K562 (cell line): ENCODE measurements around the gene SCP2.

Source experiments
- ATF7 ChIP-seq: fragments of 450-650 bp; IDR thresholded peaks from 2 replicates; pipeline ENCODE4 v1.7.1; 2014; ENCODE audit warnings: mild to moderate bottlenecking, moderate library complexity
- BCL6 ChIP-seq: fragments of 250-450 bp; sonication (Bioruptor Pico); IDR thresholded peaks from 2 replicates; pipeline ENCODE4 v1.4.0; 2020
- CTBP1 ChIP-seq: fragments of 450-650 bp; IDR thresholded peaks from 2 replicates; pipeline ENCODE4 v1.6.1; 2016; ENCODE audit warnings: borderline replicate concordance
- CTCF ChIP-seq, 3 experiments: IDR thresholded peaks in 2 of 3; conservative IDR thresholded peaks in 1 of 3; 2 replicates each; pipeline ENCODE4 v1.5.1; 2011 to 2012; ENCODE audit warnings: low read length in 3 of 3, mild to moderate bottlenecking in 3 of 3, control low read depth in 2 of 3, improper control_type of control experiment in 1 of 3, inconsistent platforms in 1 of 3, low read depth in 1 of 3, mixed read lengths in 1 of 3, moderate library complexity in 1 of 3; ENCODE audit not compliant: insufficient read depth in 2 of 3
- EP300 ChIP-seq: IDR thresholded peaks from 2 replicates; pipeline ENCODE4 v1.6.1; 2012; ENCODE audit warnings: low read length, improper control_type of control experiment
- ETV6 ChIP-seq, 3 experiments: fragments of 150-350 bp in 1 of 3; sonication (generic) in 1 of 3; formaldehyde crosslinking in 1 of 3; IDR thresholded peaks; 2 replicates each; pipeline versions ENCODE4 v1.6.1 to v1.8.0; 2014 to 2022; ENCODE audit warnings: borderline replicate concordance in 2 of 3, low read depth in 2 of 3, antibody characterized with exemption in 1 of 3, low read length in 1 of 3, mild to moderate bottlenecking in 1 of 3, missing genetic modification reagents in 1 of 3
- KAT8 ChIP-seq: fragments of 450-650 bp; IDR thresholded peaks from 2 replicates; pipeline ENCODE4 v1.6.1; 2016; ENCODE audit warnings: low read depth, mild to moderate bottlenecking
- MXI1 ChIP-seq: IDR thresholded peaks from 2 replicates; pipeline ENCODE4 v1.6.1; 2011; ENCODE audit warnings: low read depth, mild to moderate bottlenecking, improper control_type of control experiment, low read length
- NR1H2 ChIP-seq: sonication (generic); formaldehyde crosslinking; IDR thresholded peaks from 2 replicates; pipeline ENCODE4 v1.4.0; 2020; ENCODE audit warnings: mild to moderate bottlenecking, missing genetic modification reagents
- REST ChIP-seq, 2 experiments: fragments of 450-650 bp; formaldehyde crosslinking in 1 of 2; IDR thresholded peaks; 2 replicates each; pipeline versions ENCODE4 v1.4.0 to v1.6.1; 2014 to 2020; ENCODE audit warnings: mild to moderate bottlenecking in 2 of 2, borderline replicate concordance in 1 of 2, low read depth in 1 of 2
- YY1 ChIP-seq, 3 experiments: IDR thresholded peaks; 2 replicates each; pipeline ENCODE4 v1.6.1; 2011; ENCODE audit warnings: low read length in 2 of 3, mild to moderate bottlenecking in 2 of 3, moderate library complexity in 2 of 3, borderline replicate concordance in 1 of 3, control low read depth in 1 of 3, low read depth in 1 of 3; ENCODE audit not compliant: insufficient read depth in 3 of 3, insufficient replicate concordance in 2 of 3, control insufficient read depth in 1 of 3, insufficient read length in 1 of 3; ENCODE audit errors: extremely low read depth in 1 of 3

DNA sequence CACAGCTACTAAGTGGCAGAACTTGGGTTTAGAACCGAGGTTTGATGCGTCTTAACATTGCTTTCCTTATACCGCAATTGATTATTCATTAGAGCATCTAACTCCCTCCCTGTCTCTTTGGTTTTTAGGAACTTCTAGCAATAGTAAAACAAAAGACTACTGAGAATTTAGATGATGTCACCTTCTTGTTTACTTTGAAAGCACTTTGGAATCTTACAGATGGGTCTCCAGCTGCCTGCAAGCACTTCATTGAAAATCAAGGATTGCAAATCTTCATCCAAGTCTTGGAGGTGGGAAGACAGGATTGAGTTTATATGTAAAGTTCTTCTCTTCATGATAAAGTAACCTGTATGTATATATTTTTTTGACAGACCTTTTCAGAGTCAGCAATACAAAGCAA lies 49.5 kb upstream of the SCP2 start:
- no peak for TF ChIP-seq ATF7
- no peak for TF ChIP-seq MXI1
- TF ChIP-seq CTCF (IDR thresholded peaks at IDR 0.05 in 2 of 3, conservative IDR thresholded peaks at IDR 0.05 in 1 of 3; ENCODE audit: insufficient read depth in 2 of 3, low read depth in 1 of 3, low read length in 3 of 3), result no peak
- no peak for TF ChIP-seq EP300
- no peak for TF ChIP-seq ETV6 (IDR thresholded peaks at IDR 0.05; ENCODE audit: borderline replicate concordance in 1 of 2, low read depth in 2 of 2, low read length in 1 of 2)
- TF ChIP-seq ETV6 (CRISPR knock-in tag; IDR thresholded peaks at IDR 0.05; ENCODE audit: borderline replicate concordance), result no peak
- no peak for TF ChIP-seq YY1 (IDR thresholded peaks at IDR 0.05; ENCODE audit: borderline replicate concordance in 1 of 3, control insufficient read depth in 1 of 3, extremely low read depth in 1 of 3, insufficient read depth in 3 of 3, insufficient read length in 1 of 3, insufficient replicate concordance in 2 of 3, low read depth in 1 of 3, low read length in 2 of 3)
- TF ChIP-seq BCL6 (CRISPR knock-in tag), result no peak
- no peak for TF ChIP-seq CTBP1
- no peak for TF ChIP-seq REST (IDR thresholded peaks at IDR 0.05; ENCODE audit: borderline replicate concordance)
- TF ChIP-seq REST (CRISPR knock-in tag; IDR thresholded peaks at IDR 0.05; ENCODE audit: low read depth), result no peak
- no peak for TF ChIP-seq NR1H2 (CRISPR knock-in tag)
- no peak for TF ChIP-seq KAT8
